HT-29 (cell line): ENCODE data around the gene DIAPH2. TPM values are rescaled to one million over a fixed set of nuclear protein-coding genes. Genes with fewer than 3 reads are reported as not detected.

ENCODE experiments used
- DNase-seq: peaks from one replicate; pipeline ENCODE4 v3.0.0-alpha.2; 2015; ENCODE audit warnings: low spot score
- total RNA-seq: library from RNA; depleted of rRNA; stranded (reverse); fragments of >200 nt; shearing (Covaris generic); gene quantifications from 2 replicates; pipeline ENCODE4 v1.2.3, GENCODE V29; 2014

Gene DIAPH2
- total RNA-seq, 1 experiment from 2014 or later, result 8.0 TPM

- no peak for DNase-seq
Observed at GRCh38 chrX:96929036-96929435, 244.4 kb downstream of the DIAPH2 start.

GRCh38 chrX:96957718-96958117 lies 273.1 kb downstream of the DIAPH2 start:
- no peak for DNase-seq

- DNase-seq, result no peak
Observed at GRCh38 chrX:96971812-96972211, 287.2 kb downstream of the DIAPH2 start.

- no peak for DNase-seq
Observed at GRCh38 chrX:96978906-96979305, 294.3 kb downstream of the DIAPH2 start.

- no peak for DNase-seq
Observed at GRCh38 chrX:96979766-96980165, 295.1 kb downstream of the DIAPH2 start.

GRCh38 chrX:96982161-96982560 lies 297.5 kb downstream of the DIAPH2 start:
- DNase-seq, result no peak

GRCh38 chrX:96984538-96984937 lies 299.9 kb downstream of the DIAPH2 start:
- DNase-seq, result no peak

- no peak for DNase-seq
Observed at GRCh38 chrX:96985046-96985445, 300.4 kb downstream of the DIAPH2 start.

- DNase-seq, result no peak
Observed at GRCh38 chrX:96987228-96987627, 302.6 kb downstream of the DIAPH2 start.

GRCh38 chrX:96989830-96990571 lies 305.4 kb downstream of the DIAPH2 start:
- DNase-seq, result no peak

- DNase-seq, result no peak
Observed at GRCh38 chrX:96994093-96994492, 309.5 kb downstream of the DIAPH2 start.

GRCh38 chrX:96997196-96997595 lies 312.6 kb downstream of the DIAPH2 start:
- DNase-seq, result no peak

- no peak for DNase-seq
Observed at GRCh38 chrX:97000682-97001368, 316.2 kb downstream of the DIAPH2 start.

GRCh38 chrX:97006167-97006566 lies 321.5 kb downstream of the DIAPH2 start:
- no peak for DNase-seq

- DNase-seq, result no peak
Observed at GRCh38 chrX:97009391-97009790, 324.7 kb downstream of the DIAPH2 start.

- no peak for DNase-seq
Observed at GRCh38 chrX:97011540-97011939, 326.9 kb downstream of the DIAPH2 start.

- DNase-seq, result no peak
Observed at GRCh38 chrX:97016106-97016505, 331.5 kb downstream of the DIAPH2 start.

- no peak for DNase-seq
Observed at GRCh38 chrX:97021680-97022079, 337.0 kb downstream of the DIAPH2 start.

GRCh38 chrX:97026406-97026805 lies 341.8 kb downstream of the DIAPH2 start:
- DNase-seq, result peak; percentile 37

- no peak for DNase-seq
Observed at GRCh38 chrX:97027384-97027922, 342.8 kb downstream of the DIAPH2 start.

GRCh38 chrX:97030463-97030862 lies 345.8 kb downstream of the DIAPH2 start:
- no peak for DNase-seq

- DNase-seq, result no peak
Observed at GRCh38 chrX:97030947-97031346, 346.3 kb downstream of the DIAPH2 start.
